Glomerular visceral epithelial cell (primary cell): ENCODE results near the gene ITPR1.

Experiments used
- DNase-seq: peaks from one replicate; pipeline ENCODE4 v3.0.0-alpha.2; 2016; ENCODE audit errors: extremely low spot score

The ITPR1 gene

DNA sequence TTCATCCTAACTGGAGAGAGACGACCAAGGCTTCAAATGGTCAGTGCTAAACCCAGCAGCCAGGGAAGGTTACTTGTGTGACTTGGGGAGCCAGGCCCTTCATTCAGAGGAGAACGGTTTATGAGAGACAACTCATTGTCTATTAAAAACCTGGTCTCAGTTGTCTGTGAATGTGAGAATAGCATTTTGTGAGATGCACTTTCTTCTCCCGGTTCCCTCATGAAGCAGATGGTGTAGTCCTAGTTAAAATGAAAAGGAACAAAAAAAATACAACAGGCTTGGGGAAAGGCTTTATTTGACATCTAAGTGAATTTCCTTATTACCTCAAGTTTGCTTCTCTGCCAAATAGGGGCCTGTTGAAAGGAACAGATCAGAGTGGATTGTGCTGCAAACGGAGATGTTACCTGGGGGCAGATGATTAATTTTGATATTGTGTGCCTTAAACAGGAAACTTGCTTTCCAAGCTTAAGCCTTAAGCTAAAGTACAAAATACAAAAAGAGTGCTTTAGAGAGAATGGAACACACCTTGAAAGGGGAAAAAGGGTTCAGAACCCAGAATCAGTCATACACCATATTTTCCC, 283.3 kb downstream of the ITPR1 start:
- DNase-seq: no peak

DNA sequence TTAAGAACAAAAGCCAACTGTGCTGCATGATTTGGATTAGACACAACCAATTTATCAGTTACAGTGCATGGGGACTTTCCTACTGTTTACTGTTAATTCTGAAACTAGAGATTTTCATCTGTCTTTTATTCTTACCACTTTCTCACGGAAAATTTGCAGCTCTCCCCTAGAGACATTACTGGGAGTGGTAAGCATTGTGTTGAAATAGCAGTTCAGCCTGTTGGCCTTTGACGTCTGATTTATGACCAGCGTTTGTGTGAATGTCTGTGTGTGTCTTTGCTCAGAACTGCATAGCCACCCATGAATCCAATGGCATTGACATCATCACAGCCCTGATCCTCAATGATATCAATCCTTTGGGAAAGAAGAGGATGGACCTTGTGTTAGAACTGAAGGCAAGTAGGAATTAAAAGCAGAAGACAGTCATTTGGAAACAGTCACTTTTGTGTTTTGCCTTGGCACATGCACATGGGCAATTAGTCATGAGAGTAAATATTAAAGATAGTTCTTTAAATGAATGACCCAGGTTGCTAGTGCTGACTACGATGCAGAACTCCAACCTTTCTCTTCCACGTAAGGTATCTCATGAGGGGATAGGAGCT, 283.9 kb downstream of the ITPR1 start:
- no peak for DNase-seq

DNA sequence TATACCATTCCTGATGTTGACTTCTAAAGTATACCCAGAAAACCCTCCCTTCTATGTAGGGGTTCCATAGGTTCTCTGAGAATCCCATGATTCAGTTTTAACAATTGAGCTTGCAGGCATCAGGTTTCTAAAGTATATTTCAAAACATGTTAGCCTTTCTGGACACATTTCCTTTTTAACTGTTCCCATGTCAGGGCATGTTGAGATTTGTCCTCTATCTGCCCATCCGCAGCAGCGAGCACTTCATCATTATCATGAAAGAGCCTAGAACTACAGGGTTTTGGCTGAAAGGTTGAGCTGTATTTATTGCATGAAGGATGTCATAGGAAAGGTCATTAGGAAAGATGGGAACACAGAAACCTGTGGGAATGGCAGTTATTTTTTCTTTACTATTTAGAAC, 285.0 kb downstream of the ITPR1 start:
- no peak for DNase-seq

DNA sequence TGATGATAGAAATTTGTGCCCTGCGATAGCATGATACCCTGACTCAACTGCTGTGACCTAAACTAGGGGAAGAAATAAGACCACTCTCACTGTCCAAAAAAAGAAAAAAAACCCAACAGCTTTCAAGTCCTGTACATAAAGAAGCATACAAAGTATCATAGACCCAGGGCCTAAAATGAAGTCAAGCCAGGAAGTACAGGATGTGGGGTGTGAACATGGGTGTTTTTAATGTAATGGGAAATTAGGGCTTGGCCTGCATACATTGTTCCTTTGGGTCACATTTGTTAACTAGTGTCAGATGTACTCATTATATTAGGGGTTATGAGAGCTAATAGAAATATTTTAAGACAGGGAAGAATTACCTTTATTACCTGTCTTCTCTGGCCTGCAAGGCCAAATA, 285.6 kb downstream of the ITPR1 start:
- DNase-seq: no peak

DNA sequence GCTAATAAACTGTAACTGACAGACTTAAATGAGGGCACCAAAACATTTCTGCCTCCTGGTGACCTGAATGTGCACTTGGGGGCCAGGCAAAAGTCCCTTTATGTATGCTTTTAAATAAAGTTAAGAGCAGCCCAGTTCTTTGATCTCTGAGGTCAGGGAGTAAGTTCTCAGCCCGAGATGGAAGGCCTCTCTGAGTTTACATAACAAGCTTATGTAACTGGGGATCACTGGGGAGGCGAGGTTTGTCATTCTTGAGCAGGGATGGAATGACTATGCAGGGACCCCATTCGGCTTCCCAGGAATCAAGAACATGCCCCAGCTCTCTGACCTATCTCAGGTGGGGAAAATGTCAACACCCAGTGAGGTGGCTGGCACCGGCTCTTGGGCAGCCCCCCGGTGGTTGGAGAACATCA, 287.4 kb downstream of the ITPR1 start:
- DNase-seq: no peak

DNA sequence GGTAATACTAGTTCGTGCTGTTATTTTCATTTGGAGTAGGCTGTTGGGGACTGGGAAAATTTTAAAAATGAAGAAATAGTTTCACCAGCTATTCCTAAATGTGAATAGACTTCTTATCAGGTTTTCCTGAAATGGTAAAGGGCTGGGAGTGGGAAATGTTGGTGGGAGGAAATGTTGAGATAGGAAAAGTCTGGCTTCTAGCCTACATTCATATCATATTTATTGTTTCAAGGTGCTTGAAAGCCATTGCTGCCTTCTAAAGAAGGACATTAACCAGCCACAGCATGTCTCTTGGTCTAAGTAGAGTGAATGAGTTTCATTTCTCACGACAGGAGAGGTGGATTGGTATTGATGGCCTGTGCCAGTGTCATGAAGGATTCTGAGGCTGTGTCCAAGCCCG, 288.9 kb downstream of the ITPR1 start:
- DNase-seq: no peak

DNA sequence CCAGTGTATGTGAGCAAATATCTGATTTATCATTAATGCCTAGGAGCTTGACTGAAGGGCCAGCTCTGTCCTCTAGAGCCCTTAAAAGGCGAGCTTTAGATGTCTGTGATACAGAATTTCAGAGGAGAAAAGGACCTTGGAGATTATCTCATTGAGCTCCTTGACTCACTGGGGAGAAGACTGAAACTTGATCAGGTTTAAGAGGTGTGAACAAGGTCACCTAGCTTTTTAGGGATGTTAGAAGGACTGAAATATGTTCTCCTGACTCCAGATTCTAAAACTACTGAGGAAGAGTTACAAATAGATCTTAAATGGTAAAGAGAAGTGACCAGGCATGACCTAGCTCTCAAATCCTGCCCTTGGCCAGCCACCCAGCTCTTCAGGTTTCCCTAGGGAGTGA, 292.4 kb downstream of the ITPR1 start:
- no peak for DNase-seq

DNA sequence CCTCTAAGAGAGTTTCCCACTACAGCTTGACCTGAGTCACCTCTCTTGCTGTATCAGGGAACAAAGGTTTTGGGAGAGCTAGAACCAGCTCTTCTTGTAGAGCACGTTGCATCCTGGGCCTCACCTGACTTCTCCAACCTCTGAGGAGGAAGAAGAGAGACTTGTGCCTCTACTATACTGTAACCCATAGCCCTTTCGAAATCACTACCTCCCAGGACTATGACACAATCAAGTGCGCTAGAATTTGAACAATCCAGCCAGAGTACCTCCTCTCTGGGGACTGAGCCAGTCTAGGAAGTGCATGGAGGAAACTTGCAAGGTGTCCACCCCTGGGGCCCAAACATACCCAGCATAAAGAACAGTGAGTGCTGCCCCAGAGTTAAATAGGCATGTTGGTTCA, 293.3 kb downstream of the ITPR1 start:
- no peak for DNase-seq

DNA sequence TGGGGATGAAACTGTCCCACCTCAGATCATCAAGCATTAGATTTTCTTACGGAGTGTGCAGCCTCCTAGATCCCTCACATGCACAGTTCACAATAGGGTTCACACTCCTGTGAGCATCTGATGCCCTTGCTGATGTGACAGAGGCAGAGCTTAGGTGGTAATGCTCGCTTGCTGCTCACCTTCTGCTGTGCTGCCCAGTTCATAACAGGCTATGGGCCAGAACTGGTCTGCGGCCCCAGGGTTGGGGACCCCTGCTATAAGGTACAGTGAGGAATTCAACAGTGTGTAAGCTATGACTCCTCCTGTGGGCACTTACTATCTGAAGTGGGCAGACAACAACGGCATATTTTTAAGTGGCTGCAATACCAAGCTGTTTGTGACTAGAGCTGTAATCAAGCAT, 298.2 kb downstream of the ITPR1 start:
- no peak for DNase-seq

DNA sequence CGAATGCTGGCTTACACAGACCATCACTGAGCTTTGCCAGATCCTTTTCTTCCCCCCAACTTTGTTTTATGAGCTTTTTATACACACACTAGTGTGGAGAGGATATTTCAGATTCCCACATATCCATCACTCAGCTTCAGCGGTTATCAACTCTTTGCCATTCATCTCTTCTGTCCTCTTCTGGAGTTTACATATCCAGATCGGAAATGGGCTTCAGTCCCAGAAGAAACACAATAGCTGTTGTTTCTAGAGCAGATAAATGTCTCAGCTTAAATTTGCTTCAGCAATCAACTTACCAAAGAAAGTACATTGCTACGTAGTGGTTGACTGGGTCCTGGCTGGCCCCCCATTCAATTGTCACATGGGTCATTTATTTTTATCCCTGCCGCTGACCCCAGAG, 300.2 kb downstream of the ITPR1 start:
- DNase-seq: no peak

DNA sequence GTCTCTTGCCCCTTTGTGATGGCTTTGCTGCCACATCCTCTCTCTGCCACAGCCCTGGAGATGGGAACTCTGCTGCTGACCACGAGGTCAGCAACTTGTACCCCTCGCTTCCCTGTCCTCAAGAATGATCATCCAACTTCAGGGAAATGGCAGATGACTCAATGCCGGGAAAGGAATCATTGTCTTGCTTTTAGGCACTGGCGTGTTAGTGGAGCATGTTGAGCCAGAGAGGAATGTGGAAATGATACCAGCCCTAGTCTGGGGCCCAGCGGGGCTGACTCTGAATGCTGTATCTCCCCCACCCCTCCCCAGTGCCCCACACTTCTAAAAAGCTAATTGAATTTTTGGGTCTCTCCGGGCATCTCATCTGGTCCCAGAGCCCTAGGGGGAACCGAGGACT, 301.2 kb downstream of the ITPR1 start:
- no peak for DNase-seq

DNA sequence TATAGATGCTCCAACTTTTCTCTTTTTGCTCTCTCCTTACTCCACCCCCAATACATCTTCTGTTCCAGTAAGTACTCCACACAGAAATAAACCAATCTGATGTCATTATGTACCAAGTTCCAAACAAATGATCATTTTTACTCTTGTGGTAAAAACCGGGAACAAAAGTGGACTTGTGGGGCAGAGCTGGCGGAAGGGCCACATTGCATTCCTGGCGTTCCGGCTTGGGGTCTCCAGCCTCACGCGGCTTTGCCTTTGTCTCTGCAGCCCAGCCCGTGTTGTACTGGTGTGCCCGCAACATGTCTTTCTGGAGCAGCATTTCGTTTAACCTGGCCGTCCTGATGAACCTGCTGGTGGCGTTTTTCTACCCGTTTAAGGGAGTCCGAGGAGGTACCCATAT, 301.6 kb downstream of the ITPR1 start:
- DNase-seq: no peak

DNA sequence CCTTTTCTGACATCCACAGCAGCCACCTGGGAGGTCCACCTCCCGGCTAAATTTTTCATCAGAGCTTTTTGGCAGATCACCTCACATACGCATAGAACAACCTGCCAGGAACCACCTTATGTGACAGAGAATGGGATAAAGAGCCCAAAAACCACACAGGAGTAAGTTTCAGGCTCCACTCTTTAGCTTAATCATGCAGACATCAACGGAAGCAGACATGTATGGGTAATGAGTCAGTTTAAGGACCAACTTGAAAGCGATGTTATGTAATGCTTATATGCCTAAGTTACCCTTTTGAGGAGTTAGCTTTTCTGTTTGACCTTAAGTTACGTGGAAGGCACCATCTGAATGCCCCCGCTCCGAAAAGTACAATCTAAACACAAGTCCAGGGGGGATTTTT, 302.8 kb downstream of the ITPR1 start:
- DNase-seq: no peak

DNA sequence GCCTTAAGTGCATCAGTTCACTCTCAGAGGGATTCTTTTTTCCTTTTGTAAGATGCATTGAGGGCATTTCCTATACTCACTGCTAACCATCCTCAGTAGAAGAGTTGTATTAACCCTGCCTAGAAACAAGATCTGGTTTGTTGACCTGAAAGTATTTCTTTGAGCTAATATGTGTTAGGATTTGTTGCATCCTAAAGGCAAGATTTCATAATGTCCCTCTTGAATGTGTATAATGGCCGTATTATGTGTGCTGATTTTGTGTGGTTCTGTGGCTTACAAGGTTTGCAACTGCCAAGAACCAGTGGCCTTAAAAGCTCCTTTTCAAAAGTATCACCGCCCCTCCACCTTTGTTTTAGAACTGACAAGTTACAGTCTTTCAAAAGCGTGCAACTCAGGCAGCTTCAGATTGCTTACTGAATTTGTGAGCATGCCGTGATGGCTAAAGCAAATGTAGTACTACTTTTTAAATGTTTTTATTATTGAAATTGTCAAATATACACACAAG, 304.1 kb downstream of the ITPR1 start:
- DNase-seq: no peak

DNA sequence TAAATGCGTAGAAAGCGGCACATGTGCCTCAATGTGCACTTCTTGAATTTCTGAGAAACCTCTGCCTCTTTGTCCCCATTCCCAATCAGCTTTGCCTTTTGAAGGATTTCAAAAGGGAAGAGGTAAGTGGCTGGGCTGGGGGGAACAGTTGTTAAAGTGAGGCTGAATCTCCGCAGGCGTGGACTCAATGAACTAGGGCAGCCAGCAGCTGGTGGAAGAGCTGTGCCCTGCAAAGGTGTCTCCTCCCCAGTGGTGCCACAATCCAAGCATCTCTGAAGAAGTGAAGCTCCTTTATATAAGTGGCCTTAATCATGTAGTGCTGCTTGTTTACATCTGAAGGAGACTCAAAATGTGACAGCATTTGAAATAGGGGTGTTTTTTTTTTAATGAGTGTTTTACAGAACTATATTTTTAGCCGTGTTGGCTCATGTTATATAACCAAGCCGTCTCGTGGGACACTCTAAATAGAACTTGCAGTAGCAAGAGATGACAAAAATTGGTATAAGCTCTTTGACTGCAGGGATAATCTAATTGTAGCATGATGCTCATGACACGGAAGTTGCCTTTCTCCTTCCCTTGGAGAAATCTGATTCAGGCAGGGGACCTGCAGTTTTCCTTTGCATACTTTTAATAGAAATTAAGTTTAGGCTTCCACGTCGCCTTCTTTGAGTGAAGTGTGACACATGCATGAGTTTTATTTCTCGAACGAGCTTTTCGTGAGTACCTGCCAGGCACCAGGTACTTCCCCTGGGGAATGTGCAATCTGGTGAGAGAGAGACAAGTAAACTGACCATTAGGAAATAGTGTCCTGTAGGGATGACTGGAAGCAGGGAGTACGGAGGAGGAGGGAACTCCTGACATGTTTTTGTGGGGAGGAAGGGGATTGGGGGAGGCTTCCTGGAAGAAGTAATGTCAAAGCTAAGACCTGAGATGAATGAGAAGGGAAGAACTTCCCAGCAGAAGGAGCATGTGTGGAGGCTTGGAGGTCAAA, 306.4 kb downstream of the ITPR1 start:
- DNase-seq: no peak

DNA sequence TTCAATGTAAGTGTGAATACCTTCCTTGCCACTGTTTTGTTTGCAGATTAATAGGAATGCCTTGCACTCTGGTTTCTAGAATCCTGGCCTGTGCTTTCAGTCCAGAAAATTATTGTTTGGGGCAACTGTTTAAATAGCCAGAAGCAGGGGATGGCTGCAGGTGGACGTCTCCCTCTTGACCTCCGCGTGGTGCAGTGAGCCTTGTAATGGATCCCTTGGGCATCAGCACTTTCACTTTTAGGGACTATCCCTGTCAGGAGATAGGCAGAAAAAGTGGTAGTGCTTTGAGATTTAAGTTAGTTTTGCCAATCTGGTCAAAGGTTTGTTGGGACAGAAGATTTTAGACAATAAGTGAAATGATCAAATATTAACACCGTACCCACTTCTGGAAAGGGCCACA, 307.4 kb downstream of the ITPR1 start:
- DNase-seq: no peak

DNA sequence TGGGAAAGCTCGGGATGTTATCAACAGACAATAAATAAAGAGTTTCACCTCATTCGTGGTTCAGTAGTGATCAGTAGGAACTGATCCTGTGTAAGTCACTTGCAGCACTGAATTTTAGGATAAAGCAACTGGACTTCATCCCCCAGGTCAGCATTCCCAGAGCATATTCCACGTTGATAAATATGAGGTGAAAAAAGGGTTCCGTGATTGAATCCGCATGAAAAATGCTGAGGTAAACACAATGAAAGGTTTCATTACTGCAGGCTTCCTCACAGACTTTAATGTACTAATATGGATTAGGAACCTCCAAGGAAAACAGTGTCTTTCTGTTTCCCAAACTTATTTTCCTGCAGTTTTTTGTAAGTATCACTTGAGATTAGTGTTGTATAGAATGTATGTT, 308.7 kb downstream of the ITPR1 start:
- no peak for DNase-seq

DNA sequence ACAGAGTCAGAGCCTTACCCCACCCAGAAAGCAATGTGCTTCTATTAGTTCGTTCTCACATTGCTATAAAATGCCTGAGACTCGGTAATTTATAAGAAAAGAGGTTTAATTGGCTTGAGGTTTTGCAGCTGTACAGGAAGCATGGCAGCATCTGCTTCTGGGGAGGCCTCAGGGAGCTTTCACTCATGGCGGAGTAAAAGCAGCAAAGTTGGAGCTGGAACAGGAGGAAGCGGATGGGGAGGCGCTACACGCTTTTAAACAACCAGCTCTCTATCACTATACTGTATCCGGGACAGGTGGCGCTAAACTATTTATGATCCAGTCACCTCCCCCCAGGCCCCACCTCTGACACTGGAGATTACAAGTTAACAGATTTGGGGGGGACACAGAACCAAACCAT, 309.8 kb downstream of the ITPR1 start:
- no peak for DNase-seq

DNA sequence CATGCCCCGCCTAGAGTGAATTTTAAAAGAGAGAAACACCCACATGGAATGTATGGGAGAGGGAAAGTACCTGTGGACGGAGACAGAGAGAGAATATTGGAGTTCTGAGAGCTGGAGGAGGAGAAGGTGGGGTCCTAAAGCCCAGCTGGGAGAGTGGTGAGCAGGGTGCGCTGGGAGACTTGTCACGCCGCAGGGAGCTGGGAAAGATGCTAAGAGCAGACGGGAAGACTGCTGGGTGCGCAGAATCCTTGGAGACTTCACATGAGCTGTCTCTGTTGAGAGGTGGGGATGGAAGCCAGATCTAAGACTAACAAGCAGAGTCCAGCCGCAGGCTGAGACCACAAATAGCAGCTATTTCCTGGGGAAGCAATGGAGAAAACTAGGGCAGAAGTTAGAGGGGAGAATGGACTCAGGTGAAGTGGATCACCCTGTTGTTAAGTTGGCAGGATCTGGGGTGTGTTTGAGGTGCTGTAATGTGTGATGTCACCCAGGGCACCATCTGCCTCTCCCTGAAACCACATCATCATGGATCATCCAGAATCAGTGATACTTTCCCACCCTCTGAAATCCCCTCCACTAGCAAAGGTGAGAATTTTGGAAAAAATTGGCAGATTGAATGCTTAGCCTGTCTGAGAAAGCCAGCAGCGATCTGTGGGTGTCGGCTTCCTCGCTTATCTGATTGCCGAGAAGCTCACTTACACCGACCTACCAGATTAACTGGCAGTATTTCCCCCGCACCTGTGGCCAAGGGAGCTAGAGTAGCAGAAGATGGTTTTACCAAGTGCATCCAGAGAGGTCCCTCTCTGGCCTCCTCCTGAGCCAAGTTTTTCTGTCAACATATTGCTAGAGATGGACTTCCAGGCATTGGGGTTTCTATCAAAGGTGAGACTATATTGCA, 311.3 kb downstream of the ITPR1 start:
- DNase-seq: no peak

DNA sequence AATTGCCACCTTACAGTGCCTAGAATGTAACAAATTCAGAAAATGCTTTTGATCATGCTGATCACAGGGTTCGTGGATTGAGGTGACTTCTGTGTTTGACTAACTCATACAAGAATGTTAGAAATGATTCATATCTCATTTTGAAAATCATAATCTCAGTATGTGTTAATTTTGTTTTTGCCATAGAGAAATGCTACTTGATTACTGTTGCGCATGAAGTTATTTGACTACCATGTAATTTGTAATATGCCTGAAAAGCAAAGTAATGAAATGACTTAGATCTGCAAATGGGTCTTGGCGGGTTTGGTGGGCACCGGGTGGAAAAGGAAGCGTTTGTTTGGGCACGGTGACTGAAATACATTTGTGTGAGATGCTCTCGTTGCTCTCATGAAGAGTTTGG, 312.5 kb downstream of the ITPR1 start:
- no peak for DNase-seq

DNA sequence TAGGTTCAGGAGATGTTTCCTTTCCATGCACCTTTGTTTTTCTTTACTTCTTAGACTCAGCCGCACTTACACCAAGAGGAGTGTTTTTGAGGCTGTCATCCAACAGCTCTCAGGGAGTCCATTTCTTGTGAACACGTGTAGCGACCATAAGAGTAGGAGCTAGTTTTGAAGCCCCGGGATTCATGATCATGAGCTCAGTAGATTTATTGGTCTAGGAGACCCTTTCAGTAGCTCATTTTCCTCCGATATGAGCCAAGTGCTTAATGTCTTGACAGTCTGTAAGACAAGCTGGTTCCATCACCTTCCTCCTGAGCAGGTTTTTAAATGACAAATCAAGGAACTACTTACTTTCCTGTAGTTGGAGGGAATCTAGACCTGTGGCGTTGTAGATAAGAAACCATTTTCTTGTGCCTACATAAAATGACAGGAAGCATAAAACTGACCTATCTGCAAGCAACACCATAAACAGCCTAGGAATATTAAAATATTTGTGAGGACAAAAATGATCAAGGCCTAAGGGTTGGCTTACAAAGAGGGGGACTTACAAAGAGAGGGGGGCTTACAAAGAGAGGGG, 313.5 kb downstream of the ITPR1 start:
- DNase-seq: no peak
